Measurements from ENCODE around the gene C1orf87. TPM values are rescaled to one million over a fixed set of nuclear protein-coding genes. Genes with fewer than 3 reads are reported as not detected.

C1orf87 gene
- total RNA-seq, 2 experiments from 2014 or later = not detected

GRCh38 chr1:60010690-60011089, 62.9 kb downstream of the C1orf87 start:
- H3K36me3 Mint-ChIP-seq = no peaks in the 10 kb centered on the region
- CTCF ChIA-PET = no interaction called here
- H3K4me1 Mint-ChIP-seq (ENCODE audit: low read depth) = no peaks in the 10 kb centered on the region
- H3K27me3 Mint-ChIP-seq = peaks cover 7% of the 10 kb centered on the region
- no peak for DNase-seq
- no peaks in the 10 kb centered on the region for H3K9me3 Mint-ChIP-seq
- H3K4me3 Mint-ChIP-seq = no peak overlapping the region
- intact Hi-C loops (cut with micrococcal nuclease) = no loop called here
- POLR2A ChIA-PET = no interaction called here
- no peak overlapping the region for H3K27ac Mint-ChIP-seq

GRCh38 chr1:60008500-60008899, 65.1 kb downstream of the C1orf87 start:
- no peaks in the 10 kb centered on the region for H3K4me1 Mint-ChIP-seq (ENCODE audit: low read depth)
- no peak for DNase-seq
- H3K27ac Mint-ChIP-seq = no peak overlapping the region
- CTCF ChIA-PET = interaction anchor here (1.0 kb wide), 1 partner anchor 36 kb away, joined by 3 read pairs; no protein-coding TSS in a partner anchor
- H3K9me3 Mint-ChIP-seq = no peaks in the 10 kb centered on the region
- peaks cover 3% of the 10 kb centered on the region for H3K27me3 Mint-ChIP-seq
- H3K4me3 Mint-ChIP-seq = no peak overlapping the region
- intact Hi-C loops (cut with micrococcal nuclease) = no loop called here
- no peaks in the 10 kb centered on the region for H3K36me3 Mint-ChIP-seq
- POLR2A ChIA-PET = no interaction called here

- Mint-ChIP-seq H3K27me3 (peaks cover 3% of the 10 kb centered on the region), H3K4me3 (no peak overlapping the region), H3K4me1 (ENCODE audit: low read depth) (no peaks in the 10 kb centered on the region), H3K9me3 (no peaks in the 10 kb centered on the region), H3K36me3 (no peaks in the 10 kb centered on the region), H3K27ac (no peak overlapping the region)
- ChIA-PET CTCF (no interaction called here), POLR2A (no interaction called here)
- intact Hi-C loops (cut with micrococcal nuclease) = no loop called here
- DNase-seq = no peak
Measured at GRCh38 chr1:60000625-60001024, 72.9 kb downstream of the C1orf87 start.

DNA sequence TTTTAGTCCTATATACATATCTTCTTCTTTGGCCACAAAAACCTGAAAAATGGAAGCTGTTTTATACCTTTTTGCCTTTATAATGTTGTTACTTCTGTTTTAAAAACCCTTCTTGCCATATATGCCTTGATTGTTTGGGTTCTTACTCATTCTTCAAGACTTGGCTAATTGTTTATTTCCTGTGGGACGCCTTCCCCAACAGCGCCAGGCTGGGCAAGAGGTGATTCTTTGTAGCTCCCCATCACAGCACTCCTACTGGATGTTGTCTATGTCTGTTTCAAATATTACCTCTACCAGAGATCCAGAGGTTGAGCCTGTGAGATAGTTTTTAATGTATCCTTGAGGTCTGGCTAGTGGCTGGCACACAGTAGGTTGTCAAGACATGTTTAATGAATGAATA, 73.8 kb downstream of the C1orf87 start:
- H3K27ac Mint-ChIP-seq = no peak overlapping the region
- no peaks in the 10 kb centered on the region for H3K36me3 Mint-ChIP-seq
- peaks cover 3% of the 10 kb centered on the region for H3K27me3 Mint-ChIP-seq
- POLR2A ChIA-PET = no interaction called here
- H3K4me3 Mint-ChIP-seq = no peak overlapping the region
- no peaks in the 10 kb centered on the region for H3K9me3 Mint-ChIP-seq
- DNase-seq = no peak
- no peaks in the 10 kb centered on the region for H3K4me1 Mint-ChIP-seq (ENCODE audit: low read depth)
- CTCF ChIA-PET = no interaction called here
- intact Hi-C loops (cut with micrococcal nuclease) = no loop called here

DNA sequence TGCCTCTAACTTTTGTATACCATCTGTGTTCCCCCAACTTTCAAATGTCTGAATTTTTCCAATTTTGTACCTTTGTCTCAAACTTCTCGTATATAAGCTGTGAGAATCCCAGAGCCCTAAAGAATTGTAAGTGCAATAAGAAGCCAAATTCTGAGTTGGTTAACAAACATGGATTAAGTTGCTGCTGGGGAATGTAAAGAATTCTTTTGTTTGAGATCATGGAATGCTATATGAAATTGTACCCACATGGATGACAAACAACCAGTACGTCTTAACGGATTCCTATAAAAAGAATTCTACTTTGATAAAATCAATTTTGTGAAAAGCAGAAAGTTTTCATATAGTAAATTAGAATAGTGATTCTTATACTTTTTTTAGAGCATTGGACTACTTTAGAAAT, 74.6 kb downstream of the C1orf87 start:
- CTCF ChIA-PET = no interaction called here
- POLR2A ChIA-PET = no interaction called here
- no peak for DNase-seq

GRCh38 chr1:59997479-59998115, 76.0 kb downstream of the C1orf87 start:
- POLR2A ChIA-PET = no interaction called here
- CTCF ChIA-PET = no interaction called here
- Mint-ChIP-seq H3K4me3 (no peak overlapping the region), H3K9me3 (no peaks in the 10 kb centered on the region), H3K27me3 (peaks cover 3% of the 10 kb centered on the region), H3K4me1 (ENCODE audit: low read depth) (no peaks in the 10 kb centered on the region), H3K27ac (no peak overlapping the region), H3K36me3 (no peaks in the 10 kb centered on the region)
- intact Hi-C loops (cut with micrococcal nuclease) = no loop called here
- no peak for DNase-seq

More for the DNA sequence above, 74.6 kb downstream of the C1orf87 start:
- Mint-ChIP-seq H3K4me3 (no peak overlapping the region), H3K4me1 (ENCODE audit: low read depth) (no peaks in the 10 kb centered on the region), H3K36me3 (no peaks in the 10 kb centered on the region), H3K27me3 (peaks cover 3% of the 10 kb centered on the region), H3K9me3 (no peaks in the 10 kb centered on the region), H3K27ac (no peak overlapping the region)
- intact Hi-C loops (cut with micrococcal nuclease) = no loop called here

- DNase-seq = no peak
Measured at GRCh38 chr1:59994302-59995198, 79.0 kb downstream of the C1orf87 start.

GRCh38 chr1:59992040-59992820, 81.3 kb downstream of the C1orf87 start:
- POLR2A ChIA-PET = no interaction called here
- intact Hi-C loops (cut with micrococcal nuclease) = no loop called here
- no peak for DNase-seq
- CTCF ChIA-PET = no interaction called here
- Mint-ChIP-seq H3K27me3 (no peaks in the 10 kb centered on the region), H3K4me1 (ENCODE audit: low read depth) (no peaks in the 10 kb centered on the region), H3K36me3 (no peaks in the 10 kb centered on the region), H3K4me3 (no peak overlapping the region), H3K9me3 (no peaks in the 10 kb centered on the region), H3K27ac (no peak overlapping the region)

More at GRCh38 chr1:59994302-59995198, 79.0 kb downstream of the C1orf87 start:
- ChIA-PET POLR2A (no interaction called here), CTCF (no interaction called here)
- H3K9me3 Mint-ChIP-seq = no peaks in the 10 kb centered on the region
- intact Hi-C loops (cut with micrococcal nuclease) = no loop called here
- peaks cover 3% of the 10 kb centered on the region for H3K27me3 Mint-ChIP-seq
- no peak overlapping the region for H3K4me3 Mint-ChIP-seq
- no peaks in the 10 kb centered on the region for H3K4me1 Mint-ChIP-seq (ENCODE audit: low read depth)
- no peaks in the 10 kb centered on the region for H3K36me3 Mint-ChIP-seq
- no peak overlapping the region for H3K27ac Mint-ChIP-seq

DNA sequence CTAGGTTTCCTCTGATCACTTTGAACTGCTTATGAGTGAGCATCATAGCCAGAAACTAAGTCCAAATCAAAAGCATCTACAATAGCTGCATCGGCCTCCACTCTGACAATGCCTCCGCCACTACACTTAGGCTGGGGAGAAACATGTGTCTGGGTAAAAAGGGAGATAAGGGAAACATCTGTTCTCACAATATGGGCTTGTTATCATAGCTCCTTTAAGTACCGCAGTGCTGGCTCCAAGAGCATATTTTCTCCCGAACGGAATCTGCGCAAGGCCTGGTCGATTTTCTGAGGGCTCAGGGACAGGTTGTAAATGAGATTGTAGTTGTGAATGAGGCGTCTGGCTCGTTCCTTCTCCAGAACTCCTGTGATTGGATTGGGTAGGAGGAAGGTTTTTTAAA, 83.1 kb downstream of the C1orf87 start:
- intact Hi-C loops (cut with micrococcal nuclease) = no loop called here
- H3K27ac Mint-ChIP-seq = no peak overlapping the region
- no peaks in the 10 kb centered on the region for H3K4me1 Mint-ChIP-seq (ENCODE audit: low read depth)
- CTCF ChIA-PET = interaction anchor here (1.6 kb wide), 1 partner anchor 19 kb away, joined by 6 read pairs; no protein-coding TSS in a partner anchor
- no peaks in the 10 kb centered on the region for H3K27me3 Mint-ChIP-seq
- POLR2A ChIA-PET = no interaction called here
- no peak overlapping the region for H3K4me3 Mint-ChIP-seq
- DNase-seq = no peak
- no peaks in the 10 kb centered on the region for H3K9me3 Mint-ChIP-seq
- no peaks in the 10 kb centered on the region for H3K36me3 Mint-ChIP-seq

DNA sequence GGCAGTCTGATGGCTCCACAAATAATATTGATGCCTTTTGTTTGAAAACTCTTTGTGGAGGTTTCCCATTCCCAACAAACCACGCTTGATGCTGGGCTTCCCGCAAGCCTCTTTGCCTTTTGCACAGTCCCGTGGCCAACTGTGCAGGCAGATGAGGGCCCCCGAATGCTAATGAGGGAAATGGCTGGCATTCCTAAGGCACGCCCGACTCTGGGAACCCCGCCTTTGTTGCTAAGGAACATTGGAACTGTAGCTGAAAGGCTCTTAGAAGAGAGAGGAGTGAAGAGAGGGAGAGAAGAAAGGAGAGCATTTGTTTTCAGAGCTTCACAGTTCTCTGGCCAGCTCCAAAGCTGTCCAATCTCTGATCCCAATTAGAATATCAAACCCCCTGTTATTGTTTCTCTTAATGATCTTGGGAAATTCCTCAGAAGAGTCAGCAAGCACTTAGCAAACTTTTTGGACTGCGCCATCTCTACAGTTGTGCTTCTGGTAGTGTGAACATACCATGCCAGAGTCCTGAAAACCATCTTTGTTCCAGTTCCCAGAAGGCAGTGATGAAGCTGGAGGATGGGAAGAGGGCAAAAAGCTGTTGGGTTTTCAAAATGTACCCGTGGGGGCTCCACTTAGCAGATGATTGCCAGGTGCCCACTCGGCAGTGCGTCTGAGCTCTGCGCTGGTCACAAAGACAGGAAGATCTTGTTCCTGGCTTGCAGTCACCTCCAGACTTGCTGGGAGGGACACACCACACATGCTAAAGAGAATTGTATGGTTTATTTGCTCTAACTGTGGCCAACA, 86.9 kb downstream of the C1orf87 start:
- no peak overlapping the region for H3K4me3 Mint-ChIP-seq
- no peak for DNase-seq
- H3K4me1 Mint-ChIP-seq (ENCODE audit: low read depth) = no peaks in the 10 kb centered on the region
- H3K27me3 Mint-ChIP-seq = peaks cover 4% of the 10 kb centered on the region
- CTCF ChIA-PET = interaction anchor here (1.2 to 1.9 kb wide), 3 partner anchors 8 to 14 kb away, joined by 3 to 8 read pairs (median 5); no protein-coding TSS in a partner anchor
- intact Hi-C loops (cut with micrococcal nuclease) = no loop called here
- POLR2A ChIA-PET = no interaction called here
- H3K9me3 Mint-ChIP-seq = no peaks in the 10 kb centered on the region
- no peak overlapping the region for H3K27ac Mint-ChIP-seq
- no peaks in the 10 kb centered on the region for H3K36me3 Mint-ChIP-seq

DNA sequence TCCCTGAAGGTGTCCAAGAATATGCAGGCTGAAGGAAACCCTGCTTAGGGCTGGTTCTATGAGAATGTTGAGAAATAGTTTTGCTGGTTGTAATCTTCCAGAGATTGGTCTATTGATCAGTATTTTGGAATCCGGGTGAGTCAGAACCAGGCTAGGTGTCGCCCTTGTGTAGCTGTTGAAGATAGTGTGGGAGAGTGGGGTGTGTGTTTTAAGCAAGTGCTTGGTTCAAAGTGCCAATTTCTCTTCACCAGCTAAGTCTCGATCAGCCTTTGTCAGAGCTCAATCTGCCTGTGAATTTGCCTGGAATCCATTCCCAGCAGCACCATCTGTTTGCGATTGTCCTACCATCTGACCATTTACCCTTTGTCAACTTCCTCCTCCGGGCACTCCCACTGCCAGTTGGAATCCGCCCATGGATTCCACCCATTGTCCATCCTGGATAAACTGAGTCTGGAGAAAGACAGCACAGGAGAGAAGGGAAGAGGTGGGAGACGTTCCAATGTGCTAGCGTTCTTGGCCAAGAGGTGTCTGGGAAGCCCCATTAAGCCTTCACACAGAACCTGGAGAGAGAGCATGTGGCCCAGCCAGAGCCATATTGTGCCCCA, 87.6 kb downstream of the C1orf87 start:
- Mint-ChIP-seq H3K27ac (no peak overlapping the region), H3K36me3 (no peaks in the 10 kb centered on the region)
- CTCF ChIA-PET = no interaction called here

More for the DNA sequence above, 87.6 kb downstream of the C1orf87 start:
- no peaks in the 10 kb centered on the region for H3K9me3 Mint-ChIP-seq
- POLR2A ChIA-PET = no interaction called here
- peaks cover 4% of the 10 kb centered on the region for H3K27me3 Mint-ChIP-seq
- H3K4me3 Mint-ChIP-seq = no peak overlapping the region
- intact Hi-C loops (cut with micrococcal nuclease) = no loop called here
- no peak for DNase-seq
- no peaks in the 10 kb centered on the region for H3K4me1 Mint-ChIP-seq (ENCODE audit: low read depth)
